Left kidney (tissue), 2 donors: ENCODE data around the gene GNAT1. TPM values are rescaled to one million over a fixed set of nuclear protein-coding genes. Genes with fewer than 3 reads are reported as not detected.
"Not testable (repeated sequence)": the region's sequence is repeated elsewhere in the genome, so short reads cannot be mapped to it uniquely, and the experiment has no call there.

Experiments used
- DNase-seq: peaks from one replicate; pipeline ENCODE4 v3.0.0-alpha.2; 2013
- polyA plus RNA-seq: library from polyadenylated mRNA; unstranded; fragments of 120-200 nt; gene quantifications from one replicate; pipeline ENCODE4 v1.2.1, GENCODE V29; 2013; ENCODE audit not compliant: insufficient read length

GNAT1 gene
- polyA plus RNA-seq, 1 donor = not detected

DNA sequence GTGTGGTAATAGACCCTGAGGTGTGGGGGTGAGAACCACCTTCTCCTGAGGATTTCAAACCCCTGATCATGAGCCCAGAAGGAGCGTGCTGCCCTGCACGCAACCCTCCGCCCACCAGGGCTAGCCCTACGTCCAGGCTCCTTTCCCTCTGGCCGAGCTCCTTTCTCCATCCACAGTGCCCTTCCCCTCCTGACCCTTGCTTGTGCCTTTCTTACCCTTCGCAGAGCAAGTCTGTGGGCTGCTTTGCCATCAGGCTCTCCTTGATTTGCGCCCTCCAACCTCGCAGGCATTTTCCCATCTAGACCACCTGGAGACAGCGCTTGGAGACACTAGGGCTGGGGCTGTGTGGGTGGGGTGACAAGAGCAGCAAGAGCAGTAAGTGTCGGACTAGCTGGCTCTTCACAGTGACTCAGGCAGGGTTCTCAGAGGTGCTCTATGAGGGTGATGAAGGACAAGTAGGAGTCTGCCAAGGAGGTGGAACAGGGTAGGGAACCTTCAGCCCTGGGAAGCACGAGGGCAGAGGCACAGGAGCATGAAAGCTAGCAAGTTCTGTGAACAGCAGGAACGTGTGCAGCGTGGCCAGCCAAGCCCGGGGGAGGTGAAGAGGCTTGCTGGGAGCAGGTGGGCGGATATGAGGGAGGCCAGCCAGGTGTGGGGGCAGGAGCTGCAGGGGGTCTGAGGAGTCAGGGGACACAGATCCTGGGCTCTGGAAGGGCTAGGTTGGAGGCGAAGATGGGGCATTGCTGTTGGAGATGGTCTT, 11.1 kb downstream of the GNAT1 start:
- DNase-seq = no peak

DNA sequence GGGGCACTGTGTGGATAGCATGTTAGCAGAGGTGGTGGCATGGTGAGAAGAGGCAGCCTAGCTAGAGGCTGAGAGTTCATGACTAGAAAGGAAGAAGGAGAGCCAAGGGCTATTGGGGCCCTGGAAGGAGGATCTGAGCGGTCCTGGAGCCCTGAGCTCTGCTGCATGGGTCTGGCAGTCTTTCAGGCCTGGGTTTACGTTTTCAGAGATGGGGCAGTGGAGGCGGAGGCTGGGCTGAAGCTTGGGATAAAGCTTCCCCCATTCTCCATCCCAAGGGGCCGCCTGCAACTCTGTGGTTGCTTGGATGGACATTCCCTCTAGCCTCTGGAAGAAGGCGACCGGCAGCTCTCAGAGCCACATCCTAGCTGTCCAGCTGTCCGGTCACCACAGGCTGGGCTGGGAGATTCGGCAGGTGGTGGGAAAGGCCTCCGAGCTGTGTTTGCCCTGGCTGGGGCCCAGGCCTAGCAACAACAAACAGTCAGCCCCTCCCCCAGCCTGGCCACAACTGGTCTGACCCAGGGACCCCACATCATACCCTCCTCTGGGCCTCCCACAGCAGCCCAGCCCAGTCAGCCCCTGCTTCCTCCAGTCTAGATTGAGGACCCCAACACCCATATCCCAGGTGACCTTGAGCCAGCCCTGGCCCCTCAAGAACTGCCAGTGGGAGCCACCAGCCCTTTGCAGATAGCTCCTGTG, 11.9 kb downstream of the GNAT1 start:
- no peak for DNase-seq

DNA sequence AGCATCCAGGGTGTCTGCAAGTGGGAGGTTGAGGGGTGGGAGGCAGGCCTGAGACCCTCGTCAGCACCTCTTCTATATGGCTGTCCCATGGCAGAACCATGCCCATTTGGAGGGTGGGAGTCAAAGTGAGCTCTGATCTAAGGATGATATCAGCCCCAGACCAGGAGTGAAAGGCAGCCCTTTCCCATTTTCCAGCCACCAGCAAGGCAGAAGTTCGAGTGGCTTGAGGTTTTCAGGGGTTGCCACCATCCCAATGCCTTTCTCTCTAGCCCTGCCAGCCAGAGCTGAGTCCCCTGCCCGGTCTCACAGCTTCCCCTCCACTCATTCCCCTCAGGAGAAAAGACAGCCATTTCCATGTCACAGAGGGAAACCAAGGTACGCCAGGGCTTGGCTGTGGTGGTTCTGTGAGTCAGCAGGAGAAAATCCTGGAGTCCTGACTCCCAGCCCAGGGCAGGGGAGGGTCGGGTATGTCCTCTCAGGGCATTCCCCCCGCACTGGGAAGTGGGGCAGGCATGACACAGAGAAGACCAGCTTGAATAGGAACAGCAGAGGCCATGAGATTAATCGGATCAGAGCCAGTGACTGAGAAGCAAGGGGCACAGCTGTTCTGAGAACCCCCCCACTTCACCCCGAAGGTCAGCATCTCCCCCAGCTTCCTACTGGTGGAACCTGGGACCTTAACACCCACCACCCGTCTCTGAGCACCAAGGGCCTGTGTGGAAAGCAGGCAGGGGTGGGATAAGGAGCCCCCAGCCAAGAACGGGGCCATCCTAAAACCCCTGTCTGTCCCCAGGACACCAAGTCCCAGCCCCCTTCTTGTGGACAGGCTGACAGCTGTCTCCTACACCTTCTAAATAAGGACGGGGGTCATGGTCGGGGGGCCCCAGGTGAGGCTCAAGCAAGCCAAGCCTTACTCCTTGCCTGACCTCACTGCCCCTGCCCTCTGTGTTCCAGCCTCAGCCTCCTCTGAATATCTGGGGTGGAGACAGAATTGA, 12.7 kb downstream of the GNAT1 start:
- no peak for DNase-seq

DNA sequence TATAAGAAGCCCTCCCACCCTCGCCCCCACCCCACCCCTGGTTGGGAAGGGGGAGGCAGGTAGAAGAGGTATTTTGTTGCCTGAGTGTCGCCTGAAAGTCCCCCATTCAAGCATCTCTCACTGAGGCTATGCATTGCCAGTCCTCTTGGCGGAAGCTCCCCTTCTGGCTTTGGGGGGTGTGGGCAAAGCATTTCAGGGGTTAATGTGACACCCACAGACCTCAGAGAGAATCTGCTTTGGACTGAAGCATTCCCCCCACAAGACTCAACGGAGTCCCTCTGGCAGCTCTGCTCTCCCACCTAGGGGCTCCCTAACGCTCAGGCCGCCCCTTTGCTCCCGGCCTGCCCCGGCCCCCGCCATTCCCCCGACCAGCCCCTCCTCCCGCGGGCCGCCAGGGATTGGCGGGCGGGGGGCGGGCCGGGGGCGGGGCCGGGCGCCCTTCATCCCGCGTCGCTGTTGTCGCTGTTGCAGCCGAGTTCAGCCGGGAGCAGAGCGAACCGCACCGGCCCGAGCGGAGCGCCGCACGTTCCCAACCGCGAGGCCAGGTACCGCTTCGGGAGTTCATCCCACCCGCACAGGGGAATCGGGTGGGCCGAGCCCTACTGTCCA, 13.5 kb downstream of the GNAT1 start, which contains the start of gene SLC38A3:
TSS of gene SLC38A3 (plus strand) at position 468 of the 609 bp plus-strand sequence. CDS start 8,929 bp downstream, outside the sequence.
- DNase-seq = no peak

DNA sequence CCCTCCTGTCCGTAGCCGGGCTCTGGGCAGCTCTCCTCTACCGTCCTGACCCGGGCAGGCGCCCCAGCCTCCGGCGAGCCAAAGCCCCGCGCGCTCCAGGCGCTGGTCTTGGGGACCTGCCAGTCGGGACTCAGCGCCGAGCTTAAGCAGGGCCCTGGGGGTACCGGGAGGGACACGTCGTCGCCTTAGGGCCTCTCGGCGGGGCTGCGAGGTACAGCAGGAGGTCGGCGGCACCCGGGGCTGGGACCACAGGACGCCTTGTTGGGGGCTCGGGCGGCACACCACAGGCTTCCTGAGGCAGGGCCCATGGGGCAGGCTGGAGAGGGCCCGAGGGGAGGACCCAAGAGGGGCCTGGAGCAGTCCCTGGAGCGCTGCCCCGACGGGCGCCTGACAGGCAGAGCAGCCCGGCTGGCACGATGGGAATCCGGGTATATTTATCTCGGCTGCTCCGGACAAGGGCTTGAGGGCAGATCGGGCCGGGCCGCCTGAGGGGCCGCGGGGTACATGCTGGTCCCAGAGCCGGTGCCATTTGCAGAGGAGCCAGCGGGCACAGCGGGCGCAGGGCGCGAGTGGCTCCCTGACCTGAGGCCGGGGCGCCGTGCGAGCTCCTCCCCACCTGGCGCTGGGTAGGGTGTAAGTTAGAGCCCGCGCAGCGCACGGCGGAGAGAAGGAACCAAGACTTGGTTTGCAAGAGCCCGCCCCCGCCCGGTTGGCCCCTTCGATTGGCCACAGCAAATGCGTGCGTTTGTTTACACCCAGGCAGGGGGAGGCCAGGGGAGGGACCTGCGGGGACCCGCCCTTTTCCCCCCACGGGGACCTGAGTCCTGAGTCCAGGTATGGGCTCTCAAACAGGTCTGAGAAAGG, 14.2 kb downstream of the GNAT1 start:
- DNase-seq = no peak

DNA sequence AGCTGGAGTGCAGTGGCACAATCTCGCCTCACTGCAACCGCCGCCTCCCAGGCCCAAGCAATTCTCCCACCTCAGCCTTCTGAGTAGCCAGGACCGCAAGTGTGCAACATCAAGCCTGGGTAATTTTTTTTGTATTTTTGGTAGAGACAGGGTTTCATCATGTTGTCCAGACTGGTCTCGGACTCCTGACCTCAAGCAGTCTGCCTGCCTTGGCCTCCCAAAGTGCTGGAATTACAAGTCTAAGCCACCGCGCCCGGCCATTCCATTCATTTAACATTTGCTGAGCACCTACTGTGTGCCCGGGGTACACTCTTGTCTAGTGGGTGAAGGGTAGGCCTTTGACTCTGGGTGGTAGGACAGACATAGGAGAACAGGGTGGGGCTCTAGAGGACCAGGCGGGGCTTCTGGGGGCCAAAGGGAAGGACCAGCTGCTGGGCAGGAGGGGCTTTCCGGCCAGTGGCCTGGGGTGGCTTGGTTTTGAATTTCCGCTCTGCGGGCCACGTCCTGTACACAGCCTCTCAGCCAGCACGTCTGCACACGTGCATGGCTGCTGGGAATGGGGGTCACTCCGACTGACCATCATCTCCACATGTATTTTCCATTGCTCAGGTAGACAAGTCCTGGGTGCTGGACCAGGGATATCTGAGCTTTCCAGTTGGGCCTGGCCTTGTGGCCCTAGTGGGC, 16.1 kb downstream of the GNAT1 start:
- DNase-seq = no peak

DNA sequence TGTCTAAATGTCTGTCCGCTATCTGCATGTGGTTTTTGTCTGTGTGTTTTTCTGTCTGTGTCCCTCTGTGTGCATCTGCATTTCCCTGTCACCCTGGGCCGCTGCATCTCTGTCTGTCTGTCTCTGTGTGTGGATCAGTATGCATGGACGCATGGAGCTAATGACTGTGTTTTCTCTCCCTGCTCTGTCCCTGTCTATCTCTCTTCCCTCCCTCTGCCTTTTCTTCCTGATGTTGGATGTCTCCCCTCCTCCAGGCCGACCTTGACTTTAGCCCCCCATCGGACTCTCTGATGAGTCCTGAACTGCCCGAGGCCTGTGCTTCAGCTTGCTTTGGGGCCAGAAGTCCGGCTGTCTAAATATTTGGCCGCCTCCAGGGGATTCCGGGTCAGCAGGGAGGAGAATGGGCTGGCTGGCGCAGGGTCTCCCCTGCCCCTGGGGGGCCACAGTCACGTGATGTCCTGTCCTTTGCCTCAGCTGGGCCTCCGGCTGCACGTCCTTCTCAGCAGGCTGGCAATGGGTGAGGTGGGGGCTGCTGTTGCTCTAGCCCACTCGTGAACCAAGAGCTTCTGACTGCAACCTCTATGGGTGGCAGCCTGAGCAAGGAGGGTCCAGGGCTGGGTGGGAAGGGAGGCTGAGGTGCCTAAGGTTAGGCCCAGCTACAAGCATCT, 17.4 kb downstream of the GNAT1 start:
- no peak for DNase-seq

DNA sequence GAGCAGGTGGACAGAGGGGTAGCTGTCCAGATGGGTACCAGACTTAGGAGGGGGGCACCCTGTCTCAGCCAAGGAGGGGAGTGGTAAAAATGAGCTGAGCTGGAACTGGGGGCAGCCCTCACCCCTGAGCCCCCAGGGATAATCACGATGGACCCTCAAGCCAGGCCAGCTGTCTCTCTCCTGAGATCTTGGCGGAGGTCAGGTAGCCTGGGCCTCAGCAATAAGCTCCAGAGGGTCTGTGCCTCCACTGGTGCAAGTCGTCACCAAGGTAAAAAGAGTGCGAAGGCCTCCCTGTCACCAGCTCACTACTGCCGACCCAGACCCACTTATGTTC, 18.7 kb downstream of the GNAT1 start:
- DNase-seq = no peak

DNA sequence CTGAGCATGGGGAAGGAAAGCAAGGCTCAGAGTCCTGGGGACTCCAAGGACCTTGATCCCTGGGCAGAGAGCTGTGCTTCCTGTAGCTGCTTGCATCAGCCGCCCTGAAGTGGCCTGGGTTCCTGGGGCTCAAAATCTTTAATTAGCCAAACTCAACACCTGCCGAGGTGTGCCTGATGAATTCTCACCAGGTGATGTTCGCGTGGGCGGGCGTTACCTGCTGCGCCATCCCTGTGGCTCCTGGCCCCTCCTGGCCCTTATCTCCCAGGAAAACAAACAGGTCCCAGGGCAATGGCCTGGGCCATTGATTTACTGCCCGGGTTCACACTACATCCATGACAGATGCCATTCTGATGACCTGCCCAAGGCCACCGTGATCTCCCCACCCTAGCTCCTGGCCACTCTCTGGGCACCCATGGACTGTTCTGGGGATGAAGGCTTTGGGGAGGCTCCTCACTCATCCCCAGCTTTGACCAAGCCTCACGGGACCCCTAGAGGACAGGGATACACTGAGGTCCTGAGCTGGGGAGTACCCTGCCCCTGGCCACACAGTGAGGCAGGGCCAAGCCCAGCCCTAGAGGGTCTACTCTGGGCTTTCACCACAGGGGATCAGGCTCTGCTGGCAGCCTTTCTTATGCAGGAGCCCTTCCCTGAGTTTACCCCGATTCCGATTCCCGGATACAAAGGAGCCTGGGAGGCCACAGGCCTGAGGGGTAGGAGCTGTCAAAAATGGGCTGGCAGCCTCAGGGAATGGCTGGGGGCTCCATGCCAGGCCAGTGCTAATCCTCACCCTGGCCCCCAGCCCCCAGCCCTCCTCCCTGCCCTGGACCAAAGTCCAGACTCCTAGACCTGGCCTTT, 19.3 kb downstream of the GNAT1 start:
- DNase-seq = no peak

DNA sequence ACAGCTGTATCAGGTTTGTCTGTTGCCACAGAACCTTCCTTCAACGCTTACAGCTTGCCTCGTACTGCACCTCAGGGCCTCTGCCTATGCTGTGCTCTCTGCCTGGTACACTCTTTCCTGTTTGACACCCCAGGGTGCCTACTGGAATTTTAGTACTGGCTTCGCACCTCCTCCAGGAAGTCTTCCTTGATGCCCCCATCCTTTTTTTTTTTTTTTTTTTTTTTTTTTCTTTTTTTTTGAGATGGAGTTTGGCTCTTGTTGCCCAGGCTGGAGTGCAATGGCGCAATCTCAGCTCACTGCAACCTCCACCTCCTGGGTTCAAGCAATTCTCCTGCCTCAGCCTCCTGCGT, 19.9 kb downstream of the GNAT1 start:
- DNase-seq = not testable (repeated sequence)

DNA sequence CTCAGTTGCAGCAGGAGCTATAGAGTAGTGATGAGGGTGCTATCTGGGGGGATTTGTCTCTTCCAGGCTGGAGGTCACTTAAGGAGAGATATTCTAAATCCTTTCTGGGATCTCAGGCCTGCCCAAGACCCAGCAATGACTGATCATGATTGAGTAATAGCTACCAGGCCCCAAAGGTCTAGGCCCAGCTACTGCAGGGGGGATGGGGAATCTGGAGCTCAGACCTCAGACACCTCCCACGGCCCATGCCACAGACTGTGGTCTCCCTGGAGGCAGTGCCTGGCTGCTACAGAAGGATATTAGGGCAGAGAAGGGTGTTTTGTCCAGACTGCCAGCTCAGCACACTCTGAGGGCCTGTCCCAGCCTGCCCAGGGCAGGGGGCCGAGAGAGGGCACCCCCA, 20.5 kb downstream of the GNAT1 start:
- DNase-seq = no peak

DNA sequence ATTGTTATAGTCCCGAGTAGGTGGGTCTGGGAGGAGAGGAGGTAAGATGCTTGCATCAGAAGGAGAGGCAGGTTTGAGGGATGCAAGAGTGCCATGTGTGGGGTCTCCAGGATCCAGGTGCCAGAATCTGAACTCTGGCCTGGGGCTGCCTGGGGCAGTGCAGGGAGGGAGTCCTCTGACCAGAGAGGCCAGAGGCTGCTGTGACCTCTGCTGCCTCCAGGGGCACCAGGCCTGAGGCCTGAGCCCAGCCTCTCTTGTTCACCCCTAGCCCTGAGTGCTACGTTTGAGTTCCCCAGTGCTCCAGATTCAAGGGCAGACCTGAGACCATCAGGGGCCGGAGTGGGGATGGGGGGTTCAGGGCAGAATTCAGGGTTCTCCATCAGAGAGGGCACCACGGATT, 21.1 kb downstream of the GNAT1 start:
- DNase-seq = no peak

DNA sequence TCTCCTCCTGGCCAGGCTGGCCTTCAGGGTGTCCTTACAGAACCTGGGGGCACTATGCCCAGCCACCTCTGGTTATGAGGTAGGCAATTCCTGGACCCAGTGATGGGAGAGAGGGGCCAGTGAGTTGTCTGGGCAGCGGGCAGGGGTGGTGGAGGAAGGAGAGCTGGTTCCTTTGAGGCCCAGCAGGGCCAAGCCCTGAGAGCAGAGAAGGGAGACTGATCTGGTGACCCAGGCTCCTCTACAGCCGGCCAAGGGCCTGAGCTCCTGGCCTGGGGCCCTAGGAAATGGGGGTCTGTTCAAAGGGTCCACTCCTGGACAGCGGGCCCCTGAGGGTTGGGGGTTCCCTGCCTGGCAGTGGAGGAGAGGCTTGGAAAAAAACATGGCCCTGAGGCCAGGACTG, 21.6 kb downstream of the GNAT1 start:
- DNase-seq = no peak

DNA sequence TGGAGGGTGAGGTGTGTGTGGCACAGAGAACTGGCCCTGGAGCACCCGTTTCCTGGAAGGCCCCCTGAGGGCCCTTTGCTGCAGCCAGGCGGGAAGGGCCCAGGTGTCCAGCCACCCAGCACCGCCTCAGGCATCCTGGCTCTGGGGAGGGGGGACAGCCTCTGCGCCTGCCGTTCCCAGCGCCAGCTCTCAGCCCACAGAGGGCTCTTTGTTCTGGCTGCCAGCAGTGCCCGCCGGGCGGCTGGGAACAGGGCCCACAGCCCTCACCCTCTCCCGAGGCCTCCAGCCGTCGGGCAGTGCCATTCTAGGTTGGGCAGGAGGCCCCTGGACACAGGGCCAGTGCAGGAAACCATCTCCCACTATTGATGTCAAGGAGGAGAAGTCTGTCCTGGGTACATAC, 22.0 kb downstream of the GNAT1 start:
- no peak for DNase-seq

DNA sequence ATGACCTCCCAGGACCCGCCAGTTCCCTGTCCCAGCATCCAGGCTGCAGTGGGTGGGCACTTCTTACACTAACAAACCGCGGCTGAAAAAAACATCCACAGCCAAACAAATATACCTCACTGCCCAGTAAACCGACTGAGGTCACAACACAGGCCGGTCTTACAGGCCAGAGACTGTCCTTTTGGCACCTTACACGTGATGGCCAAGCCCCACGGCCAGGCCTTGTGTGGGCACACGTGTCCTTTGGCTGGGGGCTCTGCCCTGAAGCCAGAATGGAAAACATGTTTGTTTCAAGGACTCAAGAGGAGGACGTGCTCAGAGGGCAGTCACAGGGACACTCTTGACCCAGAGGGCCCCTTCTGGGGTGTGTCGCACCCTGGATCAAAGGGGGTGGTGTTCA, 23.4 kb downstream of the GNAT1 start:
- no peak for DNase-seq

DNA sequence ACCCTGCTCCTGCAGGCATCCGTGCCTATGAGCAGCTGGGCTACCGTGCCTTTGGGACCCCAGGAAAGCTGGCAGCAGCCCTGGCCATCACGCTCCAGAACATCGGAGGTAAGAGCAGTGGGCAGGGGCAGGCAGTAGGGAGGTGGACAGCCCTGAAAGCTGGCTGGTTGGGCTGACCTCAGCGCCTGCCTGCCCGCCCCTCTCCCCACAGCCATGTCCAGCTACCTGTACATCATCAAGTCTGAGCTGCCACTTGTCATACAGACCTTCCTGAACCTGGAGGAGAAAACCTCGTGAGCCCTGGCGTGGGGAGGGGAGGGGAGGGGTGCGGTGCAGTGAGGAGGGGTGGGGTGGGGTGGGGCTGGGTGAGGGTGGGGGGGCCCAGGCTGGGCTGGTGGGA, 24.1 kb downstream of the GNAT1 start:
- no peak for DNase-seq

DNA sequence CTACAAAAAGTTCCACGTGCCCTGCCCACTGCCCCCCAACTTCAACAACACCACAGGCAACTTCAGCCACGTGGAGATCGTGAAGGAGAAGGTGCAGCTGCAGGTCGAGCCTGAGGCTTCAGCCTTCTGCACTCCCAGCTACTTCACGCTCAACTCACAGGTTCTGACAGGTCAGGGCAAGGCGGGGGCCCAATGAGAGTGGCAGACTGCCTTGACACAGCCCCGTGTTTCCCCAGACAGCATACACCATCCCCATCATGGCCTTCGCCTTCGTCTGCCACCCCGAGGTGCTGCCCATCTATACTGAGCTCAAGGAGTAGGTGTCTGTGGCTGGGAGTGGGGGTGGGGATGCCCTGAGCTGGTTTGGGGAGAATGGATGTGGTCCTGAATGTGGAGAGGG, 26.3 kb downstream of the GNAT1 start:
- DNase-seq = no peak

DNA sequence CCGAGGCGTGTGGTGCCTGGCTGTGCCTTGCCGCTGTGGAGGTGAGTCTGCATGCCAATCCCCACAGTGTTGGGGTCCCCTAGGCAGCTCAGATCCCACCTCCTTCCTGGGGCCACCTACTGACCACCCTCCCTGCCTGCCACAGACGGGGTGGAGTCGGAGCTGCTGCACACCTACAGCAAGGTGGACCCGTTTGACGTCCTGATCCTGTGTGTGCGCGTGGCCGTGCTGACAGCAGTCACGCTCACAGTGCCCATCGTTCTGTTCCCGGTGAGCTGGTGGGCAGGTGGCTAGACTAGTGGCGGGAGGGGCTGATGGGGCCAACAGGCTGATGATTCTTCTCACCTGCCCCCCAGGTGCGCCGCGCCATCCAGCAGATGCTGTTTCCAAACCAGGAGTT, 27.0 kb downstream of the GNAT1 start:
- no peak for DNase-seq

DNA sequence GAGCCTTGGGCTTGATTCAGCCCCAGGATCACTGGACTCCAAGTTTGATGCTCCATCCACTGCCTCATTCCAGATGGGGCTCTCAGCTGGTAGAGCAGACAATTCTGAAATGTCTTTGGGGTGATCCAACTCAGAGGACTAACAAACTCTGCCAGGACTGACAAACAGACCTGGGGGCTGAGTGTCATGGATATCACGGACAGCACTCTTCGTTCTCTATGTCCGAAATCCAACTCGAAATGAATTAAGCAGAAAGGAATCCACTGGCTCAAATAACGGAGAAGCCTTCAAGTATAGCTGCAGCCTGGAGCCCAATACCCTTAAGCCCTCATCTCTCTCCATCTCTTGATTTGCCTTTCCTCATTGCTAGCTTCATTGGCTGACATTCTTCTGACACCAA, 27.9 kb downstream of the GNAT1 start:
- DNase-seq = no peak
